OCI-LY3 (cell line): ENCODE measurements around the gene PTPRU.

Experiments
- H2AFZ ChIP-seq: fragments of 200-600, 300-600 bp; shearing (Covaris generic); 2 replicates; pipeline ENCODE4 v1.6.0; 2014; ENCODE audit warnings: antibody characterized with exemption, low read depth, low read length
- H3K27ac ChIP-seq: fragments of 200-600, 300-600 bp; sonication (generic); 2 replicates; pipeline ENCODE4 v1.5.1; 2014; ENCODE audit warnings: mild to moderate bottlenecking, low read length, moderate library complexity, mixed read lengths
- H3K27me3 ChIP-seq: fragments of 200-600, 300-600 bp; sonication (generic); 2 replicates; pipeline ENCODE4 v1.6.1; 2014; ENCODE audit warnings: low read depth, low read length, mixed read lengths
- H3K36me3 ChIP-seq: fragments of 200-600, 300-600 bp; sonication (generic); replicated peaks from 2 replicates; pipeline ENCODE3; 2014; ENCODE audit warnings: low read depth, low read length, mixed read lengths
- H3K4me1 ChIP-seq: fragments of 300-600, 200-600 bp; sonication (generic); 2 replicates; pipeline ENCODE4 v1.6.1; 2014; ENCODE audit warnings: low read length, mixed read lengths
- H3K4me2 ChIP-seq: fragments of 200-600, 300-600 bp; sonication (generic); 2 replicates; pipeline ENCODE4 v1.6.1; 2014; ENCODE audit warnings: low read length, mixed read lengths
- H3K4me3 ChIP-seq: fragments of 300-600, 200-600 bp; sonication (generic); 2 replicates; pipeline ENCODE4 v1.5.1; 2014; ENCODE audit warnings: antibody characterized with exemption, mild to moderate bottlenecking, low read length, moderate library complexity
- H3K79me2 ChIP-seq: fragments of 300-600, 200-600 bp; shearing (Covaris generic); 2 replicates; pipeline ENCODE4 v1.6.1; 2014; ENCODE audit warnings: mild to moderate bottlenecking, low read length, mixed read lengths
- H3K9ac ChIP-seq: fragments of 300-600, 200-600 bp; shearing (Covaris generic); 2 replicates; pipeline ENCODE4 v1.6.0; 2014; ENCODE audit warnings: mild to moderate bottlenecking, low read length, moderate library complexity
- H3K9me3 ChIP-seq: fragments of 200-600, 300-600 bp; shearing (Covaris generic); 2 replicates; pipeline ENCODE4 v1.6.1; 2014; ENCODE audit warnings: low read length, mixed read lengths; ENCODE audit not compliant: insufficient read depth
- H4K20me1 ChIP-seq: fragments of 200-600, 300-600 bp; sonication (generic); 2 replicates; pipeline ENCODE4 v1.6.1; 2016; ENCODE audit warnings: low read length, mixed read lengths; ENCODE audit not compliant: insufficient read depth
- EZH2phosphoT487 ChIP-seq: fragments of 200-600 bp; shearing (Covaris generic); IDR thresholded peaks from 2 replicates; pipeline ENCODE4 v1.6.1; 2018; ENCODE audit warnings: antibody characterized with exemption, mixed run types, low read depth
- TF ChIP-seq, protein P1 (sequence below): fragments of 200-600, 300-600 bp; sonication (generic); IDR thresholded peaks from 2 replicates; pipeline ENCODE4 v1.5.1; 2014; ENCODE audit warnings: antibody characterized with exemption, low read length, low read depth

The PTPRU gene

DNA sequence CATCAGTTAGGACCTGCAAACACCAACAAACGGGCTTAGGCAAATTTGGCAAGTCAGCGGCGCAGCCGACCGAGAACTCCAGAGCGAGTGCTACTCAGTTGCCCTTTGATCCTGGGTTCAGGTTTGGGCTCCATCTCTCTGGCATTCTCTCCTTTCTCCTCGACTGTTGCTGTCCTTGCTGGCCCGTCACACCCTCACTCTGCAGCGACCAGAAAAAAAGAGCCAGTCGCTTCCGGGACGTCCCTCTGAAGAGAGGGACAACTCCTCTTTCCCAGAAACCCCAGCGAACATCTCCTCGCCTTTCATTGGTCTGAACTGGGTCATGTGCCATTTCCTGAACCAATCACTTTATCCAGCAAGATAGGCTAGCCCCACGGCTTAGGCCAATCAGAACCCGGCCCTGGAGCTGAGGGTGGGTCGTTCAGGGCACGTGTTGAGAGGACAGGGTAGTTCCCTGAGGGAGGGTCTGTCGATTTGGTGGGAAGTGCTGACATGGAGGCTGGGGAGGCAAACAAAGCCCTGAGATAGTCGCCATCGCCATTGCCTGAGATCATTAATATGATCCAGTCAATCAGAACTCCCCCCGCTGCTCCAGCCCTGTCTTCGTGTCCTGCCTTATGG lies 113.7 kb downstream of the PTPRU start:
- Histone ChIP-seq H3K4me2 (no peak overlapping the region), H3K9ac (no peak overlapping the region), H3K27ac (no peak overlapping the region), H2AFZ (no peak overlapping the region), H3K4me3 (no peak overlapping the region), H3K79me2 (no peaks in the 10 kb centered on the region), H3K9me3 (no peaks in the 10 kb centered on the region), H4K20me1 (no peaks in the 10 kb centered on the region), H3K4me1 (no peaks in the 10 kb centered on the region), H3K36me3 (no peaks in the 10 kb centered on the region), H3K27me3 (0 out of 2 replicates have a peak, but pooled peaks cover 4% of the 10 kb centered on the region)
- TF ChIP-seq, protein P1, sequence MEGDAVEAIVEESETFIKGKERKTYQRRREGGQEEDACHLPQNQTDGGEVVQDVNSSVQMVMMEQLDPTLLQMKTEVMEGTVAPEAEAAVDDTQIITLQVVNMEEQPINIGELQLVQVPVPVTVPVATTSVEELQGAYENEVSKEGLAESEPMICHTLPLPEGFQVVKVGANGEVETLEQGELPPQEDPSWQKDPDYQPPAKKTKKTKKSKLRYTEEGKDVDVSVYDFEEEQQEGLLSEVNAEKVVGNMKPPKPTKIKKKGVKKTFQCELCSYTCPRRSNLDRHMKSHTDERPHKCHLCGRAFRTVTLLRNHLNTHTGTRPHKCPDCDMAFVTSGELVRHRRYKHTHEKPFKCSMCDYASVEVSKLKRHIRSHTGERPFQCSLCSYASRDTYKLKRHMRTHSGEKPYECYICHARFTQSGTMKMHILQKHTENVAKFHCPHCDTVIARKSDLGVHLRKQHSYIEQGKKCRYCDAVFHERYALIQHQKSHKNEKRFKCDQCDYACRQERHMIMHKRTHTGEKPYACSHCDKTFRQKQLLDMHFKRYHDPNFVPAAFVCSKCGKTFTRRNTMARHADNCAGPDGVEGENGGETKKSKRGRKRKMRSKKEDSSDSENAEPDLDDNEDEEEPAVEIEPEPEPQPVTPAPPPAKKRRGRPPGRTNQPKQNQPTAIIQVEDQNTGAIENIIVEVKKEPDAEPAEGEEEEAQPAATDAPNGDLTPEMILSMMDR: no peak
- no peak for TF ChIP-seq EZH2phosphoT487

DNA sequence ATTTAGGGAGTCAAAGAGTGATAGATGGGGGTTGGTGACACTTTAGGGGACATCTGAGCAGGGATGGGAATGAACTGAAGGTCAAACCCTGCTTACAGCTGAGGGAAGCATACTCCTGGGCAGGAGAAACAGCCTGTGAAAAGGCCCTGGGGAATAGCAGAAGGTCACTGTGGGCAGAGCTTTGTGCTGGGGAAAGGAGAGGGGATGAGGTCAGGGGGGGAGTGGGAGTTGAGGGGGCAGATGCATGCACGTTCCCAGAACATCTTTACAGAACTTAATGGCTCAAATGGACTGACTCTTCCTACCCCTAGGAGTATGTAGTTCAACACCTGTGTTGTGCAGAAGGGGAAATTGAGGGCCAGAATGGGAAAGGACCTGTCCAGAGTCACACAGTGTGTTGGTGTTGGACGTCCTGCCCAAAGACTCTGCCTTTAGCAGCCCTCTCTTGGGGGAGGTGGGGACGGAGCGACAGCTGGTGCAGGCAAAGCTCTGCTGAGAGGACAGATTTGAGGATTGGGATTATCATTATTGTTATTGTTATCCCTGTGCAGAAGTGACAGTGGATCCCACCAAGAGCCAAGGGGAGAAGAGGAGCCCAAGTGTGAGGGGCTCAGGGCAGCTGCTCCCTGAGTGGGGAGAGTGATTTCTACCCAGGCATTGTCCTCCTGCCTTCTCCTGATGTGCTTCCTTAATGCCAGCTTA lies 116.5 kb downstream of the PTPRU start:
- Histone ChIP-seq H2AFZ (no peak overlapping the region), H3K79me2 (no peaks in the 10 kb centered on the region), H3K27ac (no peak overlapping the region), H3K9me3 (no peaks in the 10 kb centered on the region), H3K4me2 (no peak overlapping the region), H4K20me1 (no peaks in the 10 kb centered on the region), H3K9ac (no peak overlapping the region), H3K36me3 (no peaks in the 10 kb centered on the region), H3K27me3 (0 out of 2 replicates have a peak, but pooled peaks cover 4% of the 10 kb centered on the region), H3K4me3 (no peak overlapping the region), H3K4me1 (no peaks in the 10 kb centered on the region)
- TF ChIP-seq, protein P1: no peak
- no peak for TF ChIP-seq EZH2phosphoT487

DNA sequence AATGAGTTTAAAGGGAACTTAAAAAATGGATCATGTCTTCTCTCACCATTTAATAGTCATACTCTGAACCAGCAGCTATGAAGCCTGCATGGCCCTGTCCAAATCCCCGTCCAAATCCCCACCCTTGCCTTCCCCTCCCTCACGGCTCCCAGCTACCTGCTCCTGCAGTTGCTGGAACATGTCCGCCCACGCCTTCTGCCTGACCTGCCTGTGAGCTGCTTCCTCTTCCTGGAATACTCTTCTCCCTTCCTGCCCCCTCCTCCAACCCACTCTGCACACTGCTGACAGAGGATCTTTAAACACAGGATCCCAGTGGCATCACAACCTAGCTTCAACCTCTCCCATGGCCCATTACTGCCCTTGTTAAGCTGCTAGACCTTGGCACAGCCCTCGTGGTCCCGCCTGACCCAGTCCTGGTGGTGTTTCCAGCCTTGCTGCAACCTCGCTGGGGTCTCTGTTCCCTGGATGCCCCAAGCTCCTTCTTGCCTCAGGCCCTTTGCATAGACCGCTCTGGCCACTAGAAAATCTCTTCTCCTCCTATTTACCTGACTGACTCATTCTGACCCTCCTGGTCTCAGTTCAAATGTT lies 118.3 kb downstream of the PTPRU start:
- Histone ChIP-seq H3K27ac (no peak overlapping the region), H4K20me1 (no peaks in the 10 kb centered on the region), H3K9ac (no peak overlapping the region), H3K4me2 (no peak overlapping the region), H3K4me3 (no peak overlapping the region), H3K79me2 (no peaks in the 10 kb centered on the region), H3K27me3 (0 out of 2 replicates have a peak, but pooled peaks cover 4% of the 10 kb centered on the region), H2AFZ (no peak overlapping the region), H3K36me3 (no peaks in the 10 kb centered on the region), H3K9me3 (no peaks in the 10 kb centered on the region), H3K4me1 (no peaks in the 10 kb centered on the region)
- TF ChIP-seq EZH2phosphoT487: no peak
- TF ChIP-seq, protein P1: no peak

DNA sequence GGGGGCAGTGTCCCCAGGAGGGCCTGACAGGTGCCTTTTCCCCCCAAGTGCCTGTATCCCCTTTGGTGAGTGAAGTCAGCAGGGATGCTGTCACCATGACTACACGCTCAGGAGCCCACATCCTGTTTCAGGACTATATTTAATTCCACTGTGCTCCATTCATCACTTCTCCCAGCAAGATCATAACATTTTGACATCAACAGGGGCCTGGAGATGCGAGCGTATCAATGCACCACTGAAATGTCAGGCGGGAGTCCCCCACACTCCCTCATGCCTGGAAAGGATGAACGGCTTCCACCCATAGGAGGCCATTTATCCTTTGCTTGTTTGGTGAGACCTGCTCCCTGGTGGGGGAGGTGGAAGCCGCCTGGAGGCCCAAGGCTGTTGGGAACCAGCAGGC lies 119.1 kb downstream of the PTPRU start:
- no peak for TF ChIP-seq EZH2phosphoT487
- TF ChIP-seq, protein P1: no peak
- Histone ChIP-seq H3K27me3 (0 out of 2 replicates have a peak, but pooled peaks cover 4% of the 10 kb centered on the region), H3K4me1 (no peaks in the 10 kb centered on the region), H3K4me3 (no peak overlapping the region), H3K36me3 (no peaks in the 10 kb centered on the region), H3K27ac (no peak overlapping the region), H3K79me2 (no peaks in the 10 kb centered on the region), H3K4me2 (no peak overlapping the region), H3K9ac (no peak overlapping the region), H2AFZ (no peak overlapping the region), H4K20me1 (no peaks in the 10 kb centered on the region), H3K9me3 (no peaks in the 10 kb centered on the region)
